ENCODE measurements around the gene FBXO3.

DNA sequence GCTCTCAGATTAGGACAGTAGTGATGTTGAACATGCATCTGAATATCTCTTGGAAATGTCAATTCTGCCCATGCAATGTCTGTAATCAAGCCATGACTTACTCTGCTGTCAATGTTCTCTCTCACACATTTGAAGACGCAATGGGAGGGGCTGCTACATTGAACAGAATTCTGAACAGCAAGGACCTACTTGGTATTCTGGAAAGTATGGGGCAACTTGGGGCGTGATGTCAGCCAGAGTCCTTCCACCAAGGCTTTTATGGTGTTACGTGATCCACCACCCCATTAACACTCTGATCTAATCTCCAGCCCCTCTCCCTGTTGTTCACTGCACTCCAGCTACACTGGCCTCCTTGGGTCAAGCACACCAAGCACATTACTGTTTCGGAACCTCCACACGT lies 31.0 kb downstream of the FBXO3 start:
- TF ChIP-seq EP300 (IDR thresholded peaks at IDR 0.05) (no peak), POLR2A (IDR thresholded peaks at IDR 0.05) (no peak)
- TF ChIP-seq, protein P1, sequence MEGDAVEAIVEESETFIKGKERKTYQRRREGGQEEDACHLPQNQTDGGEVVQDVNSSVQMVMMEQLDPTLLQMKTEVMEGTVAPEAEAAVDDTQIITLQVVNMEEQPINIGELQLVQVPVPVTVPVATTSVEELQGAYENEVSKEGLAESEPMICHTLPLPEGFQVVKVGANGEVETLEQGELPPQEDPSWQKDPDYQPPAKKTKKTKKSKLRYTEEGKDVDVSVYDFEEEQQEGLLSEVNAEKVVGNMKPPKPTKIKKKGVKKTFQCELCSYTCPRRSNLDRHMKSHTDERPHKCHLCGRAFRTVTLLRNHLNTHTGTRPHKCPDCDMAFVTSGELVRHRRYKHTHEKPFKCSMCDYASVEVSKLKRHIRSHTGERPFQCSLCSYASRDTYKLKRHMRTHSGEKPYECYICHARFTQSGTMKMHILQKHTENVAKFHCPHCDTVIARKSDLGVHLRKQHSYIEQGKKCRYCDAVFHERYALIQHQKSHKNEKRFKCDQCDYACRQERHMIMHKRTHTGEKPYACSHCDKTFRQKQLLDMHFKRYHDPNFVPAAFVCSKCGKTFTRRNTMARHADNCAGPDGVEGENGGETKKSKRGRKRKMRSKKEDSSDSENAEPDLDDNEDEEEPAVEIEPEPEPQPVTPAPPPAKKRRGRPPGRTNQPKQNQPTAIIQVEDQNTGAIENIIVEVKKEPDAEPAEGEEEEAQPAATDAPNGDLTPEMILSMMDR (IDR thresholded peaks at IDR 0.05) = no peak

All from tibial nerve (tissue), 4 donors.